ENCODE measurements around the gene PRKCA.

- TF ChIP-seq POLR2A (IDR thresholded peaks at IDR 0.05) (no peak), CTCF (IDR thresholded peaks at IDR 0.05) (no peak)
Observed at GRCh38 chr17:66760324-66760723, 457.9 kb downstream of the PRKCA start.
